Stimulated activated naive CD8-positive, alpha-beta T cell treated with anti-CD3 and anti-CD28 coated beads, Interleukin-15, Interleukin-2, amounts not matched to agents 100 ng/mL and 50 ng/mL, for 24 hours (primary cell): ENCODE measurements around the gene PRR5L.
A peak's percentile ranks its signal among the peaks of the same experiment; 100 is the strongest.

ENCODE experiments used
- H3K27ac Mint-ChIP-seq: one replicate; pipeline ENCODE4 v1.8.0; 2021; ENCODE audit warnings: mild to moderate bottlenecking, mixed read lengths
- H3K27me3 Mint-ChIP-seq: one replicate; pipeline ENCODE4 v1.8.0; 2021; ENCODE audit warnings: mixed read lengths
- H3K36me3 Mint-ChIP-seq: one replicate; pipeline ENCODE4 v1.8.0; 2021; ENCODE audit warnings: low read depth, mixed read lengths
- H3K4me1 Mint-ChIP-seq: one replicate; pipeline ENCODE4 v1.8.0; 2021; ENCODE audit warnings: low read depth, mixed read lengths
- H3K4me3 Mint-ChIP-seq: one replicate; pipeline ENCODE4 v1.8.0; 2021; ENCODE audit warnings: mild to moderate bottlenecking, mixed read lengths
- H3K9me3 Mint-ChIP-seq: one replicate; pipeline ENCODE4 v1.8.0; 2021; ENCODE audit warnings: mixed read lengths

The PRR5L gene

DNA sequence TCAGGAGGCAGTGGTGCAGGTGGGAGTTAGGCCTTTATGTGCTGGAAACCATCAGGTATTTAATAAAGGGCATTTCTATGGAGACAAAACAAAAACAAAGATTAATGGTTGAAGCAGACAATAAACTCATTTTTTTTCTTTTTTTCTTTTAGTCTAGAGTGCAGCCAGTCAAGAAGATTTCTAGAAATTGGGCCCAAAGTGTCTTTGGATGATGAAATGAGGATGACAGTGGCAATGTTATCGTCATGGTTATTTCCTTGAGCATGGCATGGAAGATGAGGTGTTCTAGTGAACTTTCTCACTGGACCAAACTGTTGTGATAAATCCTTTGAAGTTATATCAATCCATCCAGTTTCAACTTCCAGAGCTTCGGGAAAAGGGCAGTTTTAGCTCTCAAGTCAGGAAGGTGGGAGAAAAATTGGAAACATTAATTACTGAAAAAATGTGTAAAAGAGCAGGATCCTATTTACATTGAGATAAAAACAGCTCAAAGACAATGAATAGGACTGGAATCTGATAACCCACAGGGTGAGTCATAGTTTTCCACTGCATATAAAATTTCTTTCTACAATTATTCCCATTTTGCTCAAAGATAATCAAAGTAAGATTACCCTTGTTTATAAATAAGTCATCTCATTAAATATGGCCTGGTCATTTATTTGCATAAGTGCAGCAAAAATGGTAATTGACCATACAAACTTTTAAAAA, 33.0 kb downstream of the PRR5L start:
- peaks cover 19% of the 10 kb centered on the region for H3K27me3 Mint-ChIP-seq
- peak overlapping the region; percentile 65 for H3K27ac Mint-ChIP-seq
- no peak overlapping the region for H3K4me3 Mint-ChIP-seq
- H3K4me1 Mint-ChIP-seq = peaks cover 44% of the 10 kb centered on the region
- no peaks in the 10 kb centered on the region for H3K9me3 Mint-ChIP-seq
- no peaks in the 10 kb centered on the region for H3K36me3 Mint-ChIP-seq

DNA sequence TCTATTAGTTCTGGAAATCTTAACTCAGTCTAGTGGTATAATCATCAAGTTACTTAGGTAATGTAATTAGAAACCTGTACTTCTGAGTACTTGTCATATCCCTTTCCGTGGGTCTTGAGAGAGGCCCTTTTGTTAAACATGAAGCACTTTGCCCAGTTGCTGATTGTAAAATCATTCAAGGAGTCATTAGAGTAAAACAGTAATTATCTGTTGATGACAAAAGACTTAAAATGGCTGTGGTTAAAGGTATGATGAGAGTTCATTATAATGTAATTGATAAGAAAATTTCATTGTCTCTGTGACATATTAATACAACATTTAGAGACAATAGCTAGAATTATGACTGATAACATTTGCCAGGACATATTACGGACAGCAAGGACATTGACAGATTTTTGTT, 34.3 kb downstream of the PRR5L start:
- Mint-ChIP-seq H3K9me3 (no peaks in the 10 kb centered on the region), H3K27me3 (peaks cover 17% of the 10 kb centered on the region), H3K4me1 (peaks cover 44% of the 10 kb centered on the region), H3K36me3 (no peaks in the 10 kb centered on the region), H3K27ac (no peak overlapping the region), H3K4me3 (no peak overlapping the region)

DNA sequence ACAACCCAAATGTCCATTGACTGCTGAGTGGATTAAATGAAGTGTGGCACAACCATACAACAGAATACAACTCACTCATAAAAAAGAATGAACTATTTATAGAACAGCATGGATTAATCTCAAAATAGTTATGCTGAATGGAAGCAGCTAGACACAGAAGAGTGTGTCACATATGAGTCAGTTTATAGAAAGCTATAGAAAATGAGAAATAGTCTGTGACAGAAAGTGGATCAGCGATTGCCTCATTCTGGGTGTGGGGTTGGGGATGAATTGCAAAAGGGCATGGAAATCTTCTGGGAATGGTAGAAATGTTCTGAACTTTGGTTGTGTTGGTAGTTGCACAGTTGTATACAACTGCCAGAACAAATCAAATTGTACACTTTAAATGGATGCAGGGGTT, 37.4 kb downstream of the PRR5L start:
- H3K9me3 Mint-ChIP-seq = no peaks in the 10 kb centered on the region
- H3K4me3 Mint-ChIP-seq = no peak overlapping the region
- peaks cover 18% of the 10 kb centered on the region for H3K27me3 Mint-ChIP-seq
- no peak overlapping the region for H3K27ac Mint-ChIP-seq
- peaks cover 21% of the 10 kb centered on the region for H3K4me1 Mint-ChIP-seq
- no peaks in the 10 kb centered on the region for H3K36me3 Mint-ChIP-seq

DNA sequence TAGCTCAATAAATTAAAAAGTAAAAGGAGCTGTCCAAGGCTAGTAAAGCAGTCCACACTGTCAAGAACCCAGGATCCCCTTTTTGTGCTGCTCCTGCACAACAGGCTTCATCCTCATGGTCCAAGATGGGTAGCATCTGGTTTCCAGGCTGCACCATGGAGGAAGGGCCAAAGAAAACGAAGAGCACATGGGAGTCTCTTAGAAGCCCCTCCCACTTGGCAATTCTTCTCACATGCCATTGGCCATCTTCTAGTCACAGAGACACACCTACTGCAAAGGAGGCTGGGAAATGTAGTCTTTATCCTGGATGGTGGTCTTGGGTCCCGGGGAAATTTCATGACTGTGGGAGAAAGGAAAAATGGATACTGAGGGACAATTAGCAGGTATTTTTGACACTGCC, 37.8 kb downstream of the PRR5L start:
- Mint-ChIP-seq H3K4me1 (peaks cover 17% of the 10 kb centered on the region), H3K27ac (no peak overlapping the region)

DNA sequence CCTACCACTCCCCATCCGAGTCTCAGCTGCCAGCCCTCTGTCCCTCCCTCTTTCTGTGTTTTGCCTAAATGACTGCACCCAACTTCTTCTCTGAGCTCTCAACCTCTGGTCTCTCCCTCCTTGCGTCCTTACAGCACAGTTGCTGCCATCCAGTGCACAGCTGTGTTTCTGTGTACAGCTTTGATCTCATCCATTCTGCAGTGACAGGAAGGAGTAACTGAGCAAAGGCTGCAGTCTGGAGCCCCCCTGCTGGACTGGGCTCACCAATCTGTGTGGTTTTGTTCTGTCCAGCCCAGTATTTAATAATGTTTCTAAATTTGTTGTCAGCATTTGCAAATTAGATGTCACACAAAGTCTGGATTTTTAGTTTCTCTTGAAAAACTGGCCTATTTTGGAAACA, 43.8 kb downstream of the PRR5L start:
- Mint-ChIP-seq H3K4me1 (peaks cover 16% of the 10 kb centered on the region), H3K27me3 (peaks cover 56% of the 10 kb centered on the region), H3K4me3 (no peak overlapping the region), H3K36me3 (no peaks in the 10 kb centered on the region), H3K27ac (no peak overlapping the region), H3K9me3 (no peaks in the 10 kb centered on the region)

More for the DNA sequence above, 37.8 kb downstream of the PRR5L start:
- no peaks in the 10 kb centered on the region for H3K36me3 Mint-ChIP-seq
- no peaks in the 10 kb centered on the region for H3K9me3 Mint-ChIP-seq
- no peak overlapping the region for H3K4me3 Mint-ChIP-seq
- peaks cover 23% of the 10 kb centered on the region for H3K27me3 Mint-ChIP-seq

DNA sequence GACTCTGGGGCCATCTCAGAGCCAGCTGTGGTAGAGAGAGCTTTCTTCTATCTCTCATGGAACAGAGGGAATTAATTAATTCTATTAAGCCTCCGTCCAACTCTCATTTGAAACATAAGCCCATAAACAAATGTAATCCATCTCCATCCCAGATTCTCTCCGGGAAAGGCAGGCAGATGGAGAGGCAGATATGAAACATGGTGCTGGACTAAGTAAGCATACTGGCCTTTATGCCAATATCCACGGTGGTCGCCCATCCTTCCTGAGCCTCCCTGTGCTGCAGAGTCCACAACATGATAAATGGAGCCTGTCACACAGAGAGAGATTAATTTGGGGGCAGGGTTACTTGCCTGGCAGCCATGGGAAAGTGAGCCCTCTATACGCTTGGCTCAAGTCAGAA, 44.8 kb downstream of the PRR5L start:
- Mint-ChIP-seq H3K36me3 (no peaks in the 10 kb centered on the region), H3K27me3 (peaks cover 65% of the 10 kb centered on the region), H3K9me3 (no peaks in the 10 kb centered on the region), H3K27ac (no peak overlapping the region), H3K4me1 (peaks cover 16% of the 10 kb centered on the region), H3K4me3 (no peak overlapping the region)

DNA sequence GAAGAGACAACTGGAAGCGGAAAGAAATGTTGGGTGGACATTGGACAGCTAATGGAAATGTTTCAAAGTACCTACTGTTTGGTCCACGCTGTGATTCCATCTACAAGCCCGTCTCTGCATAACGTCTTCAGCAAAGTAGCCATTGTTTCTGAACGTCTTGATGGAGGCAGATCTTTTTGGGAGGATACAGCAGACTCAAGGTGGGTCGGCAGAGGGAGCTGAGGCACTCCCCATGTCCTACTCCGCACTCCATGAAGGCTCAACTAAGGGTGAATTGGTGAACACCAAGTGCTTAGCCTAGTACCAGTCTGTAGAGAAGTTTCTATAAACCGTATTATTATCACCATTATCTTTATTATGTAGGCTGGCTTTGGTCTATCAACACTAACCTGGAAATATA, 45.8 kb downstream of the PRR5L start:
- Mint-ChIP-seq H3K9me3 (no peaks in the 10 kb centered on the region), H3K4me1 (peaks cover 20% of the 10 kb centered on the region), H3K27me3 (peaks cover 65% of the 10 kb centered on the region), H3K36me3 (no peaks in the 10 kb centered on the region), H3K4me3 (no peak overlapping the region), H3K27ac (no peak overlapping the region)

DNA sequence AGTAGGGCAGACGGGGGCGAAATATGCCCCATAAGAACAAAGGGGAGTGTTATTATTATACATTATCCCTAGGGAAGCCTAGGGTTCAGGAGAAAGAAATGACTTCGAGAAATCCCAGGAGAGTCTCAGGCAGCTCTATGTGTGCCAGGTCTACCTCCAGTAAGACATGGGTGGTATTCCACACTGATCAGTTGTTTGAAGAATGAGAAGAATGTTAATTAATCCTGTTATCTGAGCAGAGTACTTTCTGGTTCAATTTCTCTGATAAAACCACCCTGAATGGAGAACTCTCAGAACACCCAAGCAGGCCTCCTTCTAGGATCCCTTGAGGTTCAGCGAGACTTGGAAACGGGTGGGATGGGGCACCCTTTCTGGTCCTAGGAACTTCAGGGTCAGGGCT, 46.2 kb downstream of the PRR5L start:
- no peaks in the 10 kb centered on the region for H3K36me3 Mint-ChIP-seq
- no peak overlapping the region for H3K4me3 Mint-ChIP-seq
- peaks cover 24% of the 10 kb centered on the region for H3K4me1 Mint-ChIP-seq
- H3K27ac Mint-ChIP-seq = peak overlapping the region; percentile 2
- no peaks in the 10 kb centered on the region for H3K9me3 Mint-ChIP-seq
- H3K27me3 Mint-ChIP-seq = peaks cover 62% of the 10 kb centered on the region

DNA sequence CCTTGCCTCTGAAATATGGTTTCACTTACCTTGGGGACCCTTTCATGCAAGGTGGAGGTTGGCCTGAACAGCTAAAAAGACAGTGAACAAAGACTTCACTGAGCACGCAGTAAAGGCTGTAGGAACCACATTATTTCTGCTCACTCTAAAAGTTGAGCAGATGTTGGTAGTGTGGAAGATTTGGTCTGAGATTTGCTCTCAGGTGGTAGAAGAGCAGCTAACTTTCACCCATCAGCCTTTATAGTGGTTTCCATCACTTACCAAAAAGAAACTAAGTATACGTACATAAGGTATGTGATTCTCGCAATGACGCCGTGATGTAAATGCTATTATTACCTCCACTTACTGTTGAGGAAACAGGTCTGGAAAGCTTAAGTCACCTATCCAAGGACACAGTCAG, 47.3 kb downstream of the PRR5L start:
- H3K9me3 Mint-ChIP-seq = no peaks in the 10 kb centered on the region
- H3K4me1 Mint-ChIP-seq = peaks cover 35% of the 10 kb centered on the region
- H3K36me3 Mint-ChIP-seq = no peaks in the 10 kb centered on the region
- H3K27ac Mint-ChIP-seq = peak overlapping the region; percentile 69
- H3K4me3 Mint-ChIP-seq = no peak overlapping the region
- peaks cover 55% of the 10 kb centered on the region for H3K27me3 Mint-ChIP-seq

DNA sequence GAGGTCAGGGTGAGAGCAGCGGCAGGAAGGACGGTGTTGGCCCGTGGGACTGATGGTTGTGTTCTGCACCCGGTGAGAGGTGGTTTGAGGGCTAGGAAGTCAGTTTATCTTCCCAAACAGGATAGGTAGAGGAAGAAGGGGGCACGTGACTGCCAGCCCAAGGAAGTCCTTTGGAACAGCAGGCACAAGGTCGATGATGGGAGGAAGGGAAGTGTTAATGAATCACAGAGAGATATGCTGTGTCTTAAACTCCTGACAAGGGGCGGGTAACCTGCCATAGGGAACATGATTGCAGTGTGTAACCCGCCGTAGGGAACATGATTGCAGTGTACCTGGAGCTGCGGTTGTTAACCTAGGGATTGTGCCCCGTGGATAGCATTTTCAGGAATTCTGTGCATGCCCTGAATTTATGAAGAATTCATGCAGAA, 49.0 kb downstream of the PRR5L start:
- Mint-ChIP-seq H3K27me3 (peaks cover 49% of the 10 kb centered on the region), H3K4me3 (no peak overlapping the region), H3K36me3 (no peaks in the 10 kb centered on the region), H3K9me3 (no peaks in the 10 kb centered on the region), H3K4me1 (peaks cover 43% of the 10 kb centered on the region), H3K27ac (peak overlapping the region; percentile 3)

DNA sequence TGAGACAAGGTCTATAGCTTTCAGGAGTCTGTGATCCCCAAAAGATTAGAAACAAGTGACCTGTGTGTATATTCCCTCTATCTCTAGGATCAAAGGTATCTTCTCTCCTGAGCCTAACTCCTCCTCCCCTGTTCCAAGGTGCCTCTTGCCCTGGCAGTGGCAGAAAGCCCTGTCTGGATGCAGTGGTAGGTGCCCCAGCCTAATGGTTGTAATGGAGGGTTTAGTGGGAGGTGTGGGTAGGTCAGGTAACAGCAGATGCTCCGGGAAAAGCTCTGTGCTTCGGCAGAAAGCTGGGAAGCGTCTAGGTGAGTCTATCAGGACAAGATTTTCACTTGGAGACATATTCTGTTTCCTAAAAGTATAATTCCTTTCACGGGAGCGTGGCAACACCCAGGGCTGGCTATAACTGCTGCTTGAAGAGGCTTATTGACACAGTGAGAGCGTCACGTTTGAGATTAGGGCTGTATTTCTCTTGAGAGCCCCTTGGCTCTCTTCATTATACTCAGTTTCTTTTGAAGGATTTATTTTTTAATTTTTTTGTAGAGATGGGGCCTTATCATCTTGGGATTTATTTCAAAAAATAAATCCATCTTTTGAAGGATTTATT, 49.5 kb downstream of the PRR5L start:
- Mint-ChIP-seq H3K4me1 (peaks cover 45% of the 10 kb centered on the region), H3K27me3 (peaks cover 48% of the 10 kb centered on the region), H3K27ac (no peak overlapping the region), H3K9me3 (no peaks in the 10 kb centered on the region), H3K4me3 (no peak overlapping the region), H3K36me3 (no peaks in the 10 kb centered on the region)

DNA sequence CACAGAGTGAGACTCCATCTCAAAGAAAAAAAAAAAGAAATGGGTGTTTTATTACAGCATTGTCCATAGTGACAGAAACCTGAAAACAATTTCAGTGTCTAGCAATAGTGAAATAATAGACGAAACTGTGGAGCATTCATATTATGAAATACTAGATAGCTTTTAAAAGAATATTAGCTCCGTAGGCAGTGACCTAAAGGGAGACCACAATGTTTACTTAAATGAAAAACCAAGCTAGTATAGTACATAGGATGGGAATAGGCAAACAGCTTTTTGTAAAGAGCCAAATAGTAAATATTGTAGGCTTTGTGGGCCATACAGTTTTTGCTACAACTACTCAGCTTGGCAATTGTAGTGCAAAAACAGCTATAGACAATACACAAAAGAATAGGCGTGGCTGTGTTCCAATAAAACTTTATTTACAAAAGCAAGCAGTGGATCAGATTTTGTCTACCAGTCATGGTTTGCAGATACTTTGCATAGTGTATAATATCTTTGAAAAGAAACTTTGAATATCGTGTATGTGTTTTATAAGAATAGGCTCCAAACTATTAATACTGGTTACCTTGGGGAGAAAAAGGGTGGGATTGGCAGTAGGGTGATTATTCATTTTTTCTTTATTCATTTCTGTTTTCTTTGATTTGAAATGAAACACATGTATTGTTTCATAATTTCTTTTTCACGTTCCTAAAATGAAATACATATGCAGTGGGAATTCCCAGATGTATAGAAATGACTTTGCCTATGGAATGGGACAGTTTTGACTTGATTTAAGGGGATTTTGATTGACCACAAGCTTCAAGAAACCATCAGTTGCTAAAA, 50.7 kb downstream of the PRR5L start:
- Mint-ChIP-seq H3K27ac (peak overlapping the region; percentile 56), H3K4me3 (peak overlapping the region; percentile 6), H3K36me3 (no peaks in the 10 kb centered on the region), H3K4me1 (peaks cover 46% of the 10 kb centered on the region), H3K9me3 (no peaks in the 10 kb centered on the region), H3K27me3 (peaks cover 43% of the 10 kb centered on the region)

DNA sequence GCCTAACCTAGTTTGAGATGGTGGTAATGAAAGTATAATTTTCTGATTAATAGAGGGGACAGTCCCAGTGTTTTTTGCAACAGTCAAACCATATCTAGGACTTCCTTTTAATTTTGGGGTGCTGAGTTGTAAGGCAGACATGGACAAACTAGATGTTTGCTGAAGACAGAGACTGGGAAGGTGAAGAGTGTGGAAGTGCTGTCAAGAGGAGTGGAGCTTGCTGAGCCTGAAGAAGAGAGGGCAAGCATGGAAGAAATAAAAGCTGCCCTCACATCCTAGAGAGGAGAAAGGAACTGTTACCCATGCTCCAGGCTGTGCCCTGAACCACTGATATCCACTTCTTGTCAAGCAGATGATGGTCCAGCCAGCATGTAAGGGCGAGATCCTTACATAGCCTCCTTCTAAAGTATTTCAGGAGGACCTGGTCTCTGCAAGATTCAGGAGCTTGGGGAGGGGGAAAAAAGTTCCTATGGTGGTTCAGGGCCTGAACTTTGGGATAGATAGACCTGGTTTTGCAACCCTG, 51.4 kb downstream of the PRR5L start:
- peak overlapping the region; percentile 6 for H3K4me3 Mint-ChIP-seq
- no peaks in the 10 kb centered on the region for H3K36me3 Mint-ChIP-seq
- peaks cover 43% of the 10 kb centered on the region for H3K27me3 Mint-ChIP-seq
- H3K9me3 Mint-ChIP-seq = no peaks in the 10 kb centered on the region
- peak overlapping the region; percentile 56 for H3K27ac Mint-ChIP-seq
- peaks cover 53% of the 10 kb centered on the region for H3K4me1 Mint-ChIP-seq

DNA sequence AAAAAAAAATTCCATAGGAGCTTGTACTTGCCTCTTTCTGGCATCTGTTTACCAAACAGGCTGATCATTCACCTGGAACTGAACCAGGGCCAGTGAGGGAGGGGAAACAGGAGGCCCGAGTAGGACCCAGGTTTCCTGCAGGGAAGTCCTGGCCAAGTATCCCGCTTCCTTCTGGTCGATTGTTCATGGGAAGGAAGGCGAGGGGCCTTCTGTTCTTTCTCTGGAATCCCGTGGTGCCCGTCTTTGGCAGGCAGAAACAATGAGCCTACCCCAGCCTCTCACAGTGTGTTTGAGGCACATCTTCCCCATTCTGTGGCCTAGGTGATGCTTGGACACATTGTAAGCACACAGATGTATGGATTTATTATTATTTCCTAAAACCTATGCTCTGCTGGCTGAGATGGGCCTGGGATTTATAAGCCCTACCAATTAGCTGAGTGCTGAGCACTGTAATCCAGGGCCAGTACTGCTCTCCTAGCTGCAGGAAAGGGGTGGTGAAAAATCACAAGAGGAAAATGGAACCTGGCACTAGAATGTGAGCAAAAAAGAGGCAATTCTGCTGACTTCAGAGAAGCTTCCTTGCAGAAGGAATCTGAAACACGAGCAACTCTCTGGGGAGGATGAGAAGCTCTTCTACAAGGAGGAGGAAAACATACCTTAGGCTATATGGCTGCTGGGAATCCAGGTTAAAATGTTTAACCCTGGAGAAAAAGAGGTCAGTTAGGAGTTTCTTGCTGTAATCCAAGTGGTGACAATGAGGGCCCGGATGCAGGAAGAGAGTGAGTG, 53.5 kb downstream of the PRR5L start:
- Mint-ChIP-seq H3K36me3 (no peaks in the 10 kb centered on the region), H3K9me3 (no peaks in the 10 kb centered on the region), H3K27ac (no peak overlapping the region), H3K4me3 (no peak overlapping the region), H3K4me1 (peaks cover 61% of the 10 kb centered on the region), H3K27me3 (peaks cover 38% of the 10 kb centered on the region)
